B cell (primary cell): ENCODE data around the gene HMOX2.

Source experiments
- CTCF ChIP-seq: fragments of 200-600 bp; IDR thresholded peaks from one replicate; pipeline ENCODE4 v1.8.0; 2022; ENCODE audit warnings: antibody characterized with exemption, mild to moderate bottlenecking
- EZH2 ChIP-seq: IDR thresholded peaks from 2 replicates; pipeline ENCODE4 v1.6.1; 2012; ENCODE audit warnings: borderline replicate concordance, low read depth, mild to moderate bottlenecking, moderate library complexity, low read length; ENCODE audit not compliant: insufficient read depth, poor library complexity, severe bottlenecking

GRCh38 chr16:4455951-4456350, 20.2 kb upstream of the HMOX2 start:
- TF ChIP-seq CTCF: no peak
- no peak for TF ChIP-seq EZH2
